Measurements from ENCODE around the gene C1QTNF6.

The C1QTNF6 gene

GRCh38 chr22:37198258-37199102, 10.4 kb upstream of the C1QTNF6 start:
- no peaks in the 10 kb centered on the region for H3K9me3 ChIP-seq (ENCODE audit: insufficient read depth, low read depth, low read length)
- H3K4me1 ChIP-seq (ENCODE audit: insufficient read depth, low read length, poor library complexity, severe bottlenecking): peaks cover 19% of the 10 kb centered on the region
- peak overlapping the region; percentile 70 for H3K4me2 ChIP-seq (ENCODE audit: low read depth, low read length, poor library complexity, severe bottlenecking)
- H3F3A ChIP-seq (ENCODE audit: low read depth): no peaks in the 10 kb centered on the region
- peak overlapping the region; percentile 61 for H2AFZ ChIP-seq (ENCODE audit: low read length)
- no peaks in the 10 kb centered on the region for H3K27me3 ChIP-seq (ENCODE audit: insufficient read depth, low read length, poor library complexity, severe bottlenecking)
- H4K20me1 ChIP-seq (ENCODE audit: insufficient read depth, low read length, poor library complexity, severe bottlenecking): no peaks in the 10 kb centered on the region
- peaks cover 8% of the 10 kb centered on the region; the same call in 1 of the 2 replicates for H3K79me2 ChIP-seq (ENCODE audit: insufficient read depth, low read length)
- no peaks in the 10 kb centered on the region for H3K9me2 ChIP-seq (replicated peaks; ENCODE audit: low read depth, low read length)
- H3K4me3 ChIP-seq (ENCODE audit: low read length, poor library complexity, severe bottlenecking): peak overlapping the region; percentile 97
- no peaks in the 10 kb centered on the region for H3K36me3 ChIP-seq (ENCODE audit: insufficient read depth, low read length)
- no peak for TF ChIP-seq EZH2phosphoT487 (IDR thresholded peaks at IDR 0.05; ENCODE audit: borderline replicate concordance)
- TF ChIP-seq, protein P1, sequence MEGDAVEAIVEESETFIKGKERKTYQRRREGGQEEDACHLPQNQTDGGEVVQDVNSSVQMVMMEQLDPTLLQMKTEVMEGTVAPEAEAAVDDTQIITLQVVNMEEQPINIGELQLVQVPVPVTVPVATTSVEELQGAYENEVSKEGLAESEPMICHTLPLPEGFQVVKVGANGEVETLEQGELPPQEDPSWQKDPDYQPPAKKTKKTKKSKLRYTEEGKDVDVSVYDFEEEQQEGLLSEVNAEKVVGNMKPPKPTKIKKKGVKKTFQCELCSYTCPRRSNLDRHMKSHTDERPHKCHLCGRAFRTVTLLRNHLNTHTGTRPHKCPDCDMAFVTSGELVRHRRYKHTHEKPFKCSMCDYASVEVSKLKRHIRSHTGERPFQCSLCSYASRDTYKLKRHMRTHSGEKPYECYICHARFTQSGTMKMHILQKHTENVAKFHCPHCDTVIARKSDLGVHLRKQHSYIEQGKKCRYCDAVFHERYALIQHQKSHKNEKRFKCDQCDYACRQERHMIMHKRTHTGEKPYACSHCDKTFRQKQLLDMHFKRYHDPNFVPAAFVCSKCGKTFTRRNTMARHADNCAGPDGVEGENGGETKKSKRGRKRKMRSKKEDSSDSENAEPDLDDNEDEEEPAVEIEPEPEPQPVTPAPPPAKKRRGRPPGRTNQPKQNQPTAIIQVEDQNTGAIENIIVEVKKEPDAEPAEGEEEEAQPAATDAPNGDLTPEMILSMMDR (conservative IDR thresholded peaks at IDR 0.05; ENCODE audit: low read length): peak; percentile 76
- H3K9ac ChIP-seq (ENCODE audit: low read depth, low read length, poor library complexity, severe bottlenecking): peak overlapping the region; percentile 97

- peaks cover 3% of the 10 kb centered on the region; the same call in 1 of the 2 replicates for H3K9me3 ChIP-seq (ENCODE audit: insufficient read depth, low read depth, low read length)
- H3F3A ChIP-seq (ENCODE audit: low read depth): no peaks in the 10 kb centered on the region
- peak overlapping the region; percentile 97 for H3K9ac ChIP-seq (ENCODE audit: low read depth, low read length, poor library complexity, severe bottlenecking)
- H3K9me2 ChIP-seq (replicated peaks; ENCODE audit: low read depth, low read length): no peaks in the 10 kb centered on the region
- H4K20me1 ChIP-seq (ENCODE audit: insufficient read depth, low read length, poor library complexity, severe bottlenecking): no peaks in the 10 kb centered on the region
- H3K27me3 ChIP-seq (ENCODE audit: insufficient read depth, low read length, poor library complexity, severe bottlenecking): no peaks in the 10 kb centered on the region
- no peak for TF ChIP-seq EZH2phosphoT487 (IDR thresholded peaks at IDR 0.05; ENCODE audit: borderline replicate concordance)
- TF ChIP-seq, protein P1 (conservative IDR thresholded peaks at IDR 0.05; ENCODE audit: low read length): no peak
- peak overlapping the region; percentile 70 for H3K4me2 ChIP-seq (ENCODE audit: low read depth, low read length, poor library complexity, severe bottlenecking)
- H2AFZ ChIP-seq (ENCODE audit: low read length): no peak overlapping the region
- H3K36me3 ChIP-seq (ENCODE audit: insufficient read depth, low read length): no peaks in the 10 kb centered on the region
- H3K4me1 ChIP-seq (ENCODE audit: insufficient read depth, low read length, poor library complexity, severe bottlenecking): peaks cover 19% of the 10 kb centered on the region
- H3K4me3 ChIP-seq (ENCODE audit: low read length, poor library complexity, severe bottlenecking): peak overlapping the region; percentile 97
- H3K79me2 ChIP-seq (ENCODE audit: insufficient read depth, low read length): peaks cover 8% of the 10 kb centered on the region; the same call in 1 of the 2 replicates
Measured at GRCh38 chr22:37197451-37198257, 9.6 kb upstream of the C1QTNF6 start.

- no peak overlapping the region for H3K9ac ChIP-seq (ENCODE audit: low read depth, low read length, poor library complexity, severe bottlenecking)
- peak overlapping the region; percentile 70 for H3K4me2 ChIP-seq (ENCODE audit: low read depth, low read length, poor library complexity, severe bottlenecking)
- TF ChIP-seq EZH2phosphoT487 (IDR thresholded peaks at IDR 0.05; ENCODE audit: borderline replicate concordance): no peak
- TF ChIP-seq, protein P1 (conservative IDR thresholded peaks at IDR 0.05; ENCODE audit: low read length): 0 out of 2 replicates have a peak, but pooled peaks have one; percentile 8
- H2AFZ ChIP-seq (ENCODE audit: low read length): no peak overlapping the region
- no peaks in the 10 kb centered on the region for H3K9me2 ChIP-seq (replicated peaks; ENCODE audit: low read depth, low read length)
- H3K79me2 ChIP-seq (ENCODE audit: insufficient read depth, low read length): peaks cover 8% of the 10 kb centered on the region; the same call in 1 of the 2 replicates
- H3K27me3 ChIP-seq (ENCODE audit: insufficient read depth, low read length, poor library complexity, severe bottlenecking): no peaks in the 10 kb centered on the region
- H3K36me3 ChIP-seq (ENCODE audit: insufficient read depth, low read length): no peaks in the 10 kb centered on the region
- no peaks in the 10 kb centered on the region for H4K20me1 ChIP-seq (ENCODE audit: insufficient read depth, low read length, poor library complexity, severe bottlenecking)
- peaks cover 3% of the 10 kb centered on the region; the same call in 1 of the 2 replicates for H3K9me3 ChIP-seq (ENCODE audit: insufficient read depth, low read depth, low read length)
- no peaks in the 10 kb centered on the region for H3F3A ChIP-seq (ENCODE audit: low read depth)
- H3K4me3 ChIP-seq (ENCODE audit: low read length, poor library complexity, severe bottlenecking): no peak overlapping the region
- H3K4me1 ChIP-seq (ENCODE audit: insufficient read depth, low read length, poor library complexity, severe bottlenecking): peaks cover 19% of the 10 kb centered on the region
Measured at GRCh38 chr22:37196539-37197450, 8.7 kb upstream of the C1QTNF6 start.

All from Loucy (cell line).